RCC 7860 (cell line): ENCODE data around the gene SUSD6.
"Not testable (repeated sequence)": the region's sequence is repeated elsewhere in the genome, so short reads cannot be mapped to it uniquely, and the experiment has no call there.

Experiments used
- DNase-seq: peaks from one replicate; pipeline ENCODE4 v3.0.0-alpha.2; 2015; ENCODE audit warnings: low spot score
- FAIRE-seq: peaks from 2 replicates; lab custom pipeline; 2012; peaks lifted over from hg19 to GRCh38; lab: Jason Lieb, UNC

The SUSD6 gene

DNA sequence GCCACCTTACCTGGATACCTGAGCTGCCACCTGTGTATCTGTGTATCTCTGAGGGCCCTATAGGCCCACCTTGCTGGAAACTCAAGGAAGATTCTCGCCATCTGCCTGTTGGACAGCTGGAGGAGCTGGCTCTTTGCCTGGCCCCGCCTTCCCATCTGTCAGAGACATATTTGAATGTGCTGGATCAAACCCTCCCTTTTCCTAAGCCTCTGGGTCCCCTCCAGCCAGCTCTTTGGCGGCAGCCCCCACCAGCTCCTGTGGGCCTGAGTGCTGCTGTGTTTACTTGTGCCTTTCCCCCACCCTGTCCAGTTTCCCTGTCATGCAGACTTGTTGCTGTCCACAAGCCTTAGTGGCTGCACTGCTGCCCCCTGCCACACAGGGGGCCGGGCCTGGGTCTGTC lies 99.7 kb downstream of the SUSD6 start:
- DNase-seq (no peak), FAIRE-seq (no peak)

DNA sequence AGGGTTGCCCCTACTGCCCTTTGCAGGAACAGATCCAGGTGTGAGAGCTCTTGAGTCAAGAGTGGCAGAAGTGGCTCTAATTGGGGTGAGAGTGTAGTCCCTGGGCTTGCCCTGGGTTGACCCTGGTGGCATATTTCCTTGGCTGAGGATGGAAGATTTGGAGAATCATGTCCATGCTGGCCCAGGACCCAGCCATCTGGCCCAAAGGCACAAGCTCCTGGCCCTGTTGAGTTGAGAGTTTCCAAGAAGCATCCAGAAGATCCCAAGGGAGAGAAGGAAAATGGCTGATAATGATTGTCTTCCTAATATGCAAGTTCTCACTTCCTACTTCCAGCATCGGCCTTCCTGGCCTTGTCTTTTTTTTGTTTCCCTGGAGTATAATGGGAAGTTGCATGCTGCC lies 100.1 kb downstream of the SUSD6 start:
- no peak for DNase-seq
- FAIRE-seq, result no peak

DNA sequence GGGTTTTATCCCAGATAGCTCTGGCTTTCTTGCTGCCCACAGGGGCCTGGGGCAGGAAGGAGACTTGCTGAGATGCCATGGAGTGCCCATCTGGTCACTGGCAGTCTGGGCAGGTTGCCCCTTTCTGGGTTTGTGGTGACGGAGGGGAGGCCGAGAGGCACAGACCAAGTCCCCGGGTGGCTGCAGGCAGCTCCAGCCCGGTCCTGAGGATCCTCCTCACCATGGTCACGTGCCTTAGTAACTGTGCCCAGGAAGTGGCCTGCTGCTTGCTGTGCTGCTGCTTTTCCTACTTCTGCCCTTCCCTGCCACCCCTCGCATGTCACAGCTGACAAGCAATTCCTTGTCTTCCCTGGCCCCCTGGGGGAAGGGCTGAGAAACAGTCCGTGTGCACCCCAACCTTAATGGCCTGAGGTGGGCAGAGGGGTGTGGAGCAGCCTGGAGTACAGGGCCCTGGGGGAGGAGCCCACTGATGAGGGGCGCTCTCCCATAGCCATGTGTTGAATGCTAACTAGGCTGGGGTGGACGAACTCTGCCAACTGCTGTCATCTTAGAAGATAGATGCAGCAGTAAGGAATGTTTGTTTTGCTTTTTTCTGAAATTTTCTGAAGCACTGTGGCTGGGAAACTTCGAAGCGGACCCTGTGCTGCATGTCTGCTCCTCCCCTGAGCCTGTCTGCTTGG lies 100.6 kb downstream of the SUSD6 start:
- FAIRE-seq (no peak), DNase-seq (no peak)

DNA sequence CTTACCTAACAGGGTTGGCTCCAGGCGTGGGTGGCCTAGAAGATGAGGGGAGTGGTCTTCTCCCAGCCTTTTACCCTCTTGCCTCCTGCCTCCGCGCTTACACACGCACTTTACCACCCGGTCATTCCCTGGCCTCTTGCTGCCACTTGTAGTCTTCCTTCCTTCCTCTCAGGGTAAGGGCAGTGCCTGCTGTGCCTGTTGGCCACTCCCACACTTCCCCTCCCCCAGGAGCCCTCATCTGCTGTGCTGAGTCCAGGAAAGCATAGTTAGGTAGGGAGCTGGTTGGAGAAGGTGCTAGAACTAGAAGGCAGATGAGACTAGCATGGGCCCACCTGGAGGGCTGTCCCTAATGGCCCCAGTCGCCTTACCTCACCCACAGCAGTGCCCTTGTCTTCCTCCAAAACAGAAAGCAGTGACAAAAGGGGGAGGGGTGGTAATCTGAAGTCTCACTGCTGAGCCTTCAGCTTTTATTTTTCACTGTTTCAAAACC lies 101.2 kb downstream of the SUSD6 start:
- FAIRE-seq (no peak), DNase-seq (no peak)

DNA sequence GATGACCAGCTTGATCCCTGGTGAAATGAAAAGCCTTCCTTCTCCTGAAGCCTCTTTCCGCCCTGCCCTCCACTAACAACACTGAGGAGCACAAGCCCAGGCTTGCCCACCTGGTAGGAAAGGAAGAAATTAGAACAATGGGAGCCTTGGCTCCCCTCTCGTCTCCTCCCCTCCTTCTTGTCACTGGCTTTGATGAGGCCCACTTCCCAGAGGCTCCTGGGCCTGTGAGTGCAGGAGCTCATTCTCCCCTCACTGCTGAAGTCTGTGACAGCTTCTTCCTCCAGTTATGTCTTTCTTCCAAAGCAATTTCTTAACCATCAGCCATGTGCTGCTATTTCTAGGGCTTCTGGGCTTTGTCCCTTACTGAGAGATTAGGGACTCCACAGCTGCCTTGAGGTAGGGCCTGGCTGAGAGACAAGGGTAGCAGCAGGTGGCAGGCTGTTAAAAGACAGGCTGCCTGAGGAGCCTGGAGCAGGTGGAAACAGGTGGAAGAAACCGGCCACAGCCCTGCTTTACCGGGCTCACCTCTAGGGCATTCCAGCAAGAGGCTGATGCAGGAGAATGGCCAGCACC lies 101.9 kb downstream of the SUSD6 start:
- FAIRE-seq (no peak), DNase-seq (no peak)

DNA sequence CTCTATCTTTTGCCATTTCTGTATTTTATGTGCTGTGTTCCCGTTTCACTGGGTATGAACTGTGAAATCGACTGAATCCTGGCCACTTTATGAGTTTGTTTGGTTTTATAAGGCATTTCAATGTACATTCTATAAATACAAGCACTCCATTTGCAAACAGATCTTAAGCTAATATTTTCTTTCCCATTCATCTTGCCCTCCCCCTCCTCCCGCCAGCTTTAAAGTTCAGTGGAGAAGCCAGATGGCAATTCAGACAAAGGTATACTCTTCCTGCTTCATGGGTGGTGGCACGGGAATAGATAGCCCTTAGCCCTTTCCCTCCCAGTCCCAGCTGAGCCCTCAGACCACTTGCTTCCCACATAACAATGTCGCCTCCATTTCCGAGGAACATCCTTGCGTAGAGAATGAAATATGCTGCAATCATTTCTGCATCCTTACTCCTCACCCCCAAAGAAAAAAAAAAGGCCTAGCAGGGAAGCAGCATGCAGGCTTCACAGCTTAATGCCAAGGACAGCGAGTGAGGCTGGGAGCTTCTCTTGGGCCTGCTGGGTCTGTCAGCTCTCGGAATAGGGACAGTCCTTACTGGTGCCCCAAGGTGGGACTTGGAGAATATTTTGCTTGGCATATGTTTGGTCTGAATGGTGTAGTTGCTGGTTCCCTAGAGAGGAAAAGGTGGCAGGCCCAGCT lies 102.7 kb downstream of the SUSD6 start:
- FAIRE-seq, result no peak
- DNase-seq, result no peak

DNA sequence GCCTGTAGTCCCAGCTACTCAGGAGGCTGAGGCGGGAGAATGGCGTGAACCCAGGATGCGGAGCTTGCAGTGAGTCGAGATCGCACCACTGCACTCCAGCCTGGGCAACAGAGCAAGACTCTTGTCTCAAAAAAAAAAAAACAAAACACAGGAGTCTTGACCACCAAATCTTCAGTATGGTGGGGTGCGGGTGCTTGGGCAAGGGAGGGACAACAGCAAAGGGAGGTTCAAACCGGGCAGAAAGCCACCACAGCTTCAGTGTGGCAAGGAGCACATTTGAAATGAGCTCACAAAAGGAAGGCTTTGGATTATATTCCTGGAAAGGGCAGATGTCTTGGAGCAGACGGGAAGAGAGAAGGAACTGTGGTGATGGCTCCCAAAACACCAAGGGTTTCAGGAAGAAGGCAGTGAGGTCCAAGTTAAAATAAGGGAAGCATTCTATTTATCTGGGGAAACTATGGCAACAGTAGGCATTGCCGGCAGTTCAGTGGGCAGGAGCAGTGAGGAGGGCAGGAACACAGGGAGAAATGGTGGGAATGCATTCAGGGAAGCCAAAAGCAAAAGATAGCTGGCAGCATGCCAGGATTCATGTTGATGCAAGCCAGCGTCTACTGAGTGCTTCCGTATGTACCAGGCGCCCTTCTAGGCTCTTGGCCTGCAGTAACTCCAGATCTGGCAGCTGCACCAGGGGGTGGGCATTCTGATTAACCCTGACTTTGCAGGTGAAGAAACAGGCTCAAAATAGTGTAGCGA lies 104.5 kb downstream of the SUSD6 start:
- DNase-seq, result no peak
- FAIRE-seq, result no peak

DNA sequence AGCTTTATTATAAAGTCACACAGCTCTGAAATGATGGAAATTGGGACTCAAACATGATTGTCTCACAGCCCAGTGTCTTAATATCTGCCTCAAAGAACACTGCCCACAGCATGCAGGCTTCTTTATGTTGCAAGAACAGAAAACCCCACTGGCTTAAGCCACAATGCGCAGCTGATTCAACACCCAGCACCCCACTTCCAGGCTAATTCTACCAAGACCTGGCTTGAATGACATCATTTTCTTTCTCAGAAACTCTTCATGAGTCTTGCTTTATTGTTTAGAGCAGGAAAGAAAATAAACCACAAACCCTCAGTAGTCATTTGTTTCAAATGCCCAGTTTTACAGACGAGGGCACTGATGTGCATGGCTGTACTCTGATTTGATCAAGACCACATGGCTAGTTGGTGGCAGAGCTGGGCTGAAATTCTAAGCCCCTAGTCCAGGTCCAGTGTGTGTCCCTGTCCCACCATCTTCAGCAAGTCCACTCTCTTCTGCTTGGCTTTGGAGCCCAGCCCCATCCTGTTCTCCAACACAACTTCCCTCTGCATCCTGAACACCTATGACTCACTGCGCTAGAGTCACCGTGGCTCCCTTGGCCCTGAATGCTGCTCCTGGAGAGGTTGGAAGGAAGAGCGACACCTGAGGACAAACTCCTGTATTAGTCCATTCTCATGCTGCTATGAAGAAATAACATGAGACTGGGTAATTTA lies 105.2 kb downstream of the SUSD6 start:
- DNase-seq (peak; percentile 29), FAIRE-seq (no peak)

DNA sequence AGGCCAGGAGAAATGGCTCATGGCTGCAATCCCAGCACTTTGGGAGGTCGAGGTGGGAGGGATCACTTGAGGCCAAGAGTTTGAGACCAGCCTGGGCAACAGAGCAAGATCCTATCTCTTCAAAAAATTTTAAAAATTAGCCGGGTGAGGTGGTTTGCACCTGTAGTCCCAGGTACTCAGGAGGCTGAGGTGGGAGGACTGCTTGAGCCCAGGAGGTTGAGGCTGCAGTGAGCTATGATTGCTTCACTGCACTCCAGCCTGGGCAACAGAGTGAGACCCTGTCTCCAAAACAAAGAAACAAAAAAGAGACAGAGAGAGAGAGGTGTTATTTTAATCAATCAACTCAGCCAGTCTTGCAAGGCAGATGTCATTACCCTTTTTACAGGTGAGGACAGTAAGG lies 107.2 kb downstream of the SUSD6 start:
- not testable (repeated sequence) for DNase-seq, FAIRE-seq

DNA sequence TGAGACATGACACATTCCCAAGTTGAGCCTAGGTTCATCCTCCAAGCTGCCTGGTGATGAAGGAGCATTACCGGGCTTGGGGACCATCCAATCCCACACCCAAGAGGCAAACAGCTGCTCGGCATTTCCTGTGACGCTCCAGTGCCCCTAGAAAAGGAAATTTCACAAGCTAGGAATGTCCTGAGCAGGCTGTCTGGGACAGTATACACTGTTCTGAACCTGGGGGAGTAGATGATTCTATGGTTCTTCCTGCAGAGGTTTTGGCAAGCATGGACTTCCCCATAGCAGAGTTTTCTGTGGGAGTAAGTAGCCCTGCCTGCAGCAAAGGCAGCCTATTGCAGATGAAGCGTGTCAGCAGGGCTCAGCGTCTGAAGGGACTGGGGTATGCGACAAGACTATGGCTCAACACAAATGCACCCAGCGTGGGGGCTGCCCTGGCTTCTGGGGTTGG lies 108.1 kb downstream of the SUSD6 start:
- DNase-seq (peak; percentile 63), FAIRE-seq (no peak)

DNA sequence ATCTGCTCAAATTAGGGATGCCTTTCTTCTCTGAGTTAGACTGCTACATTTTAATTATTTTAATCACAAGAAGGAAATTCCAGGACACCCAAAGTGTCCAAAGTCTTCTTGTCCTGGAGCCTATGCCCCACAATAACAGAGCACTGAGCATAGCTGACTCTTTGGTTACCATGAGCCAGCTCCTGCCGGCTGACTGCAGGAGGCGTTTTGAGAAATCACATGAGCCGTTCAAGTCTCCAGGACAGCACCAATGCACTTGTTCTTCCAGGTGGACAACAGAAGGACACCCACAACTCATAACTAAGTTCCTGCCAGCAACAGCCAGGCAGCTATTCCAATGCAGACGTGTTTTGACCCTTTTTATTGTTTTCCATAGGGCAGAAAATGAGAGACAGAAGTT lies 109.5 kb downstream of the SUSD6 start:
- FAIRE-seq, result no peak
- DNase-seq, result no peak

DNA sequence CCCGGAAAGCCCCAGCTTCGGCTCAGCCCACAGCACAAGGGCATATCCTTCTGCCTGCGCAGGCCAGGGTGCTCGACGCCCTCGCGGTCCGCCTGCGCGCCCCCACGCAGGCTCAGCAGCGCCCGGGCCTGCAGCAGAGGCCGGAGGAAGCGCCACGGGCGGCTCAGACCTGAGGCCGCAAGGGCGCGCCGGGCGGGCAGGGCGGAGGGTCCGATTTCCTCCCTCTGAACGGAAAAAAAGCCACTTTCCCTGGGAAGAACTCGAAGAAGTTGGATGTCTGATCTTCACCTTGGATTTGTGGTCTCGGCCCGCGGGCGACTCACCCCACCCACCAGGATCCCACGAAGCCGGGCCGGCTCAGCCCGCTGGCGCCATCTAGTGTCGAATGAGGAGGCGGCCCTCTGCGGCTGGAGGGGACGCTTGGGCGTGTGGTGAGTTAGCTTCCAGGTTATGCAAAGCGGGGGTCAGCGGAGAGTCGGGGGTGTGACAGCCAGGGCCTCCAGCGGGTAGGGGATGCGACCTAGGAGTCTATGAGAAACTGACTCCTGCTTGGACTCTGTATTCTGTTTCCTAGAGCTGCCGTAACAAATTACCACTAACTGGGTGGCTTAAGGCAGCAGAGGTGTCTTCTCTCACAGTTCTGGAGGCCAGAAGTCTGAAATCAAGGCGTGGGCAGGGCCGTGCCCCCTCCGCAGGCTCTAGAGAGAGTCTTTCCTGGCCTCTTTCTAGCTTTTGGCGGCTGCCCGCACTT lies 115.5 kb downstream of the SUSD6 start:
- FAIRE-seq, result no peak
- peak; percentile 16 for DNase-seq

DNA sequence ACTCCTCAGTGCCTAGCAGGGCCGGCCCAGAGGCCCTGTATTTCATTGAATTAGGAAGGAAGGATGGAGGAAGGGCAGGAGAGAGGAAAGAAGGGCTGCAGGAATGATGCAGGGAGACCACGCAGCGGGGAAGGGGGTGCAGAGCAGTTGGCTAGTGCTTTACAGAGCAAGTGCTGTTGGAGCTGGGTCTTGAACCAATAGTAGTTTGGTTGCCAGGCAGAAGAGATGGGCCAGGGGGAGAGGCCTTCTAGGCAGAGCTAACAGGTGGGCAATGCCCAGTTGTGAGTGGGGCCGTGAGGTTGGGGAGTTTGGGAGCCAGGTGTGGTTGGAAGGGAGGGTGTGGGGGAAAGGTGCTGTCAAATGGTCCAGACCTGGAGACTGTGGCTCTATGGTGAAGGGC lies 116.5 kb downstream of the SUSD6 start:
- DNase-seq (no peak), FAIRE-seq (no peak)

DNA sequence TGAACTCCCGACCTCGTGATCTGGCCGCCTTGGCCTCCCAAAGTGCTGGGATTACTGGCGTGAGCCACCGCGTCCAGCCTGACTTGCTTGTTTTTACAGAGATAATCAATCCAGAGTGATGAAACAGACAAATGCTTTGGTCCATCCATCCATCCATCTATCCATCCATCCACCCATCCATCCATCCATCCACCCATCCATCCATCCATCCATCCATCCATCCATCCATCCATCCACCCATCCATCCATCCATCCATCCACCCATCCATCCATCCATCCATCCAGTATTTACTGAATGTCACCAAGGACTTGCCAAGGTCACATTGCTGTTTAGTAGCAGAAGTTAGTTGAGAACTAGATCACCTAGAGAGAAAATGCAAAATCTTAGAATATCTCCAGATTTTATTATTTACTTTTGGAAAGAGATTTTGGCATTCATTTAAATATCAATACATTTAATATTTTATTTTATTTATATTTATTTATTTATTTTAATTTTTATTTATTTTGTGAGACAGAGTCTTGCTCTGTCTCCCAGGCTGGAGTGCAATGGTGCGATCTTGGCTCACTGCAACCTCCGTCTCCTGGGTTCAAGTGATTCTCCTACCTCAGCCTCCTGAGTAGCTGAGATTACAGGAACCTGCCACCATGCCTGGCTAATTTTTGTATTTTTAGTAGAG lies 120.7 kb downstream of the SUSD6 start:
- not testable (repeated sequence) for DNase-seq, FAIRE-seq

DNA sequence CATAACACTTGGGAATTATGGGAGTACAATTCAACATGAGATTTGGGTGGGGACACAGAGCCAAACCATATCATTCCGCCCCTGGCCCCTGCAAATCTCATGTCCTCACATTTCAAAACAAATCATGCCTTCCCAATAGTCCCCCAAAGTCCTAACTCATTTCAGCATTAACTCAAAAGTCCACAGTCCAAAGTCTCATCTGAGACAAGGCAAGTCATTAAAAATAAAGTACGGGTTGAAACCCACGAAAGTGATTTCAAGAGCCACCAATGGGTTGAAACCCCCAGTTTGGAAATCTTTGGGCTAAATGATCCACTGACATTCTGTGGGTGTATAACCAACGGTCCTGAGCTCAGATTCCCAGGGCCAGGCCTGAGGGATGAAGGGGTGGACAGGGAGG lies 125.0 kb downstream of the SUSD6 start:
- FAIRE-seq, DNase-seq: not testable (repeated sequence)

DNA sequence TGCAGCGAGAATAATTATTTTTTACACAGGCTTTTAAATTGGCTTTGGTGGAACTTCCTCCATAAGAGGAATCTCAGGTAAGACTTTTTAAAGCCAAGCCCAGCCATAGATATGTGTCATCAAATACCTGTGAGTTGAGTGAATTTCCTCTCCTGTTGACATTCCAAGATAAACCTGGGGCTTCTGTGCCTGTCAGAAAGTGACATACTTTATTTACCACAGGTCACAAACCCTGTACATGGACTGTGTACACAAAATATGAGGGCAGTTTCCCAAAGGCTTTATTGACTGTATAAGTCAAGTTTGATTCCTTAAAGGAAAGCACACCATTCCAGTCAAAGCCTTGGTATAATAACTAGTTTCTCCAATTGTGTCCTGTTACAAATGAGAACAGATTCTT lies 129.7 kb downstream of the SUSD6 start:
- no peak for DNase-seq
- FAIRE-seq, result no peak

DNA sequence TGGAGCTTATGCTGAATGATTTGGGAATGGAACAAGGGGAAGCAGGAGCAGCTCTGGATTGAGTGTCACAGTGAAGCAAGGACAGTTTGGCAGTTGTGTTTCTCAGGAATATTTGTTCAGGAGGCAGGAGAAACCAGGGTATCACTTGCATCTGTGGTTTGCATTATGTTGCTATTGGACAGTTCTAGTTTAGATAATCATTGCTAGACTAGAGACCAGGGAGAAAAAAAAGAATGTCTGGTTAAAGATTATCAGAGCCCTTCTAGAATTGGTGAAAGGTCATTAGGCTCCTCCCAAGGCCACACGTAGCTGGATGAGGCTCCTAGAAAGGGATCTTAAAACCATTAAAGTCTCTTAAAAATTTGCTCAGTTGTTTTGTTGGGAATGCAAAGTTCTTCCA lies 138.6 kb downstream of the SUSD6 start:
- FAIRE-seq (peak; percentile 2), DNase-seq (peak; percentile 42)

DNA sequence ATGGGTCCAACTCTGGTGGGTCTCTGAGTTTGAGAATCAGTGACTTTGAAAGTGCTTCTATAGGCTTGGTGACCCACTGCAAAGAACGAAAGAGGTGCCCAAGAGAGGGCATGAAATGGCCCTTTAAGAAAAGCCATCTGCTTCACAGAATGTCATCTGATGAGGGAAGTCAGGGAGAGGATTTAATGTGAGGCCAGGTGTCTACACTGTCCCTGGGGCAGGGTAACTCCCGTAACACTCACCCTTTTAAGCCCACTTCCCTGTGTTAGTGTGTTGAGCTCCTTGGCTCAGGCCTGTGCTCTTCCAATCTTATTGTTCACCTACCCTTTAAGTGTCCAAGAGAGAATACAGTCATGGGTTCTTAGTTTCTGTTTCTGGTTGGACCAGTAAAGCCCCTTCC lies 139.1 kb downstream of the SUSD6 start:
- no peak for FAIRE-seq
- DNase-seq, result no peak

DNA sequence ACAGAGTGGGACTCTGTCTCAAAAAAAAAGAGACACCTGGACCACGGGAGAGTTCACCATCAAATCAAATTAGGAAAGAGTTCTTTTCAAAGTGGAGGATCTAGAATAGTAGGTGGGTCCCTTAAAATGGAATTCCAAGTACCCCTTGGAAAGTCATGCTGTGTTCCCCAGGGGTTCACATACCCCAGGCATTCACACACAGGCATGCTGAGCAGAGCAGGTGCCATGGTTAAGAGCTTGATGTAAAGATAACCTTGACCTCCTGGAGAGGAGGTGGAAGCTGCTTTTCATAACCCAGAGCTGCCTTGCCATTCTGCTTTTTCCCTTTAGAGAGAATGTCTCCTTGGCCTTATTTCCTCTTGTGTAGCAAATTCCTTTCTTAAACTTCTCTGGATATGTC lies 141.4 kb downstream of the SUSD6 start:
- FAIRE-seq (no peak), DNase-seq (no peak)
